Stimulated activated CD8-positive, alpha-beta memory T cell treated with anti-CD3 and anti-CD28 coated beads, Interleukin-4, amount 100 ng/mL, for 48 hours (primary cell): ENCODE data around the gene NEDD8.
A peak's percentile ranks its signal among the peaks of the same experiment; 100 is the strongest.

Experiments
- DNase-seq: peaks from one replicate; pipeline ENCODE4 v3.0.0-alpha.2; 2020

Gene NEDD8

DNA sequence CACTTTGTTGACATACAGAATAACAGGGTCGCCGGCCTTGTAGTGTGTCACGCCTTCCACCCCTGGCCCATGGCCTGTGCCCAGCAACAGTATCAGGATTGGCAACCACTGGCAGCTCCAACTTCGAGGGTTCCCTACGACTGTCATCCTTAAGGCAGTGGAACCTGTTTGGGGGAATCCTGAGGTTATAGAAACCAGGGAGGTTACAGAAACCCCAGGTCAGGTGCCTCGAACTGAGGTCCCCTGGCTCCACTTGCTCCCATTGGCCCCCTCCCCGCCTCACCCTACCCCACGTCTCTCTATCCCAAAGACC, 37.3 kb downstream of the NEDD8 start:
- DNase-seq = no peak

DNA sequence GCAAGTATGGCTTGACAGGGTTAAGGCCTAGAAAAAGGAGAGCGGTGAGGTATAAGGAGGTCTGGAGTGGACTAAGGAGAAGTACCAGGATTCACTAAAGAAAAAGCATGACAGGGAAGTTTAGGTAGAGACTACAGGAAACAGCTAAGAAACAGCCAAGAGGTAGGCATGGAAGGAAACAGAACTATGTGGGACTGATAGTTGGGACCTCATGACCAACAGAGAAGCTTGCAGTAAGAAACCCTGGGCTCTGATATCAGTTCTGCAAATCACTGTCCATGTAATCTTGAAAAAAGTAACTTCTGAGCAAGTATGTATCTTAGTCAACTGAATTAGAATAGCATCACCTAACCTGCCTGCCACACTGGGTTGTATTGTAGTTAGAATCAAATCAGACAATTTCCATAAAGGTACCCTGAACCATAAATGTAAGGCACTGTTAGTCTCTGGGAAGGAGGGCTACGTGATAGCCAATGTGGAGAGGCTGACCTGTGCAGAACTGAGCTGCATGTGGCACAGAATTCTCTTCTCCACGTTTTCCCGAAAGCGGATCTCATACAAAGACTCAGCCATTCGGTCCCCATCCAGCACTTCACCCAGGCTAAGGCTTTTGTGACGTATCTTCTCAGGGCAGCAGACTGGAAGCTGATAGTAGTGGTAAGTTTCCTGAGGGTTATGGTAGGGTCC, 37.8 kb downstream of the NEDD8 start:
- DNase-seq = no peak

DNA sequence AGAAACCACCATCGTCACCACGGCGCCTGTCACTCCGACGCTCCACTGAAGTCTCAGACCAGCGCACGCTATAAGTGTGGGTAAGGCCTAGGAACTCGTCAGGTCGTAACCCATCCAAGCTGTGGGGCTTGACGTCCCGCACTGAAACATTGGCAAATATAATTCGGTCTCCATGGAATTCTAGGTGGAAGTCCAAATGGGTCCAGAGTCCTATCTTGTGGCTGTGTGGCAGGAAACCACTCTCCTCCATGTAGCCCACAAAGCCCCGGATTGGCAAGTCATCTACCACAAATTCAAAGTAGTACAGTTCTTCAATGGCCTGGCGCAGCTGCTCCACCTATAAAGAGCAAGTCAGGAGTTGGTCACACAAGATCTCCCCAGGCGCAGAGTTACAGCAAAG, 39.2 kb downstream of the NEDD8 start:
- DNase-seq = no peak

DNA sequence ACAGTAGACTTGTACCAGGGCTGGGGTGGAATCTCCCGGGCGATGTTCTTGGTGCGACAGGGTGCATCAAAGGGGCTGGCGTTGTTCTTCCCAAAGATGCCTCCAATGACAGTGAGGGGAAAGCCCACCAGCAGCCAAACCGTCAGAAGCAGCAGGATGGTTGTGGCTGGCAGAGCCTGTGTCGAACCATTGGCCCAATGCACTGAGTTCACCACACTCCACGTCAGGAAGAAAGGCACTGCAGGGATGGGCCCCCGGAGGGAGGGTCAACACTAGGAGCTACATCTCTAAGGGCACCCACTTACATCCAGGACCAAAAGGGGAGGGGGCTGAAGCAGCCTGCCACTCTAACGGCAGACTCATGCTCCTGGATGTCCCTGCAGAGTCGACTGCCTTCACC, 41.8 kb downstream of the NEDD8 start:
- DNase-seq = no peak

DNA sequence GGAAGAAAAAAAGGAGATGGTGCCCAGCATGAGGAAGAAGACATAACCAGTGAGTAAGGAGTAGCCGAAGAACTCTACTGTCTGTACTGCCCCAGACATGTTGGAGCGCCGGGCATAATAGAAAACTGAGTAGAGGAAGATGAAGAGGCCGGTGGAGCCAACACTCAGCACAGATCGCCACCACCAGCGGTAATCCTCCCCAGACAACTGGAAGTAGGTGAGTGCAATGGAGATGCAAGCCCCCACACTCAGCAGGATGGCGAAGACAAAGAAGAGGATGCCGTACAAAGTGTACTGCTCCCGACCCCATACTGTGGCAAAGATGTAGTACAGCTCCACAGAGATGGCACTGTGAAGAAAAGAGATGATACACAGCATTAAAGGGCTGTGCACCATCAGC, 42.7 kb downstream of the NEDD8 start:
- no peak for DNase-seq

DNA sequence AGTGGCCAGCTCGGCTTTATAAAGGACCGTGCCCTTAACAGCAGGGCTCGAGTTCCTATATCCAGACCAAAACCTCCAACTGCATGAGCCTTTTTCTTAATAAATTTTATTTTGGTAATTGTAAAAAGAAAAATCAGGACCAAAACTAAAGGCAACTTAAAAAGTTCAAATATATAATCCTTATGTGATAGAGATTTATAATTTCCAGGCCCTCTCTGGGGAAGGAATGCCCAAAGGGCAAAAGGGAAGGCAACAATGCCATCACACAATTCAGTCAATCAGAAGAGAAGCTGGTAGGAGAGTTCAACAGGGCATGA, 43.1 kb downstream of the NEDD8 start:
- no peak for DNase-seq

DNA sequence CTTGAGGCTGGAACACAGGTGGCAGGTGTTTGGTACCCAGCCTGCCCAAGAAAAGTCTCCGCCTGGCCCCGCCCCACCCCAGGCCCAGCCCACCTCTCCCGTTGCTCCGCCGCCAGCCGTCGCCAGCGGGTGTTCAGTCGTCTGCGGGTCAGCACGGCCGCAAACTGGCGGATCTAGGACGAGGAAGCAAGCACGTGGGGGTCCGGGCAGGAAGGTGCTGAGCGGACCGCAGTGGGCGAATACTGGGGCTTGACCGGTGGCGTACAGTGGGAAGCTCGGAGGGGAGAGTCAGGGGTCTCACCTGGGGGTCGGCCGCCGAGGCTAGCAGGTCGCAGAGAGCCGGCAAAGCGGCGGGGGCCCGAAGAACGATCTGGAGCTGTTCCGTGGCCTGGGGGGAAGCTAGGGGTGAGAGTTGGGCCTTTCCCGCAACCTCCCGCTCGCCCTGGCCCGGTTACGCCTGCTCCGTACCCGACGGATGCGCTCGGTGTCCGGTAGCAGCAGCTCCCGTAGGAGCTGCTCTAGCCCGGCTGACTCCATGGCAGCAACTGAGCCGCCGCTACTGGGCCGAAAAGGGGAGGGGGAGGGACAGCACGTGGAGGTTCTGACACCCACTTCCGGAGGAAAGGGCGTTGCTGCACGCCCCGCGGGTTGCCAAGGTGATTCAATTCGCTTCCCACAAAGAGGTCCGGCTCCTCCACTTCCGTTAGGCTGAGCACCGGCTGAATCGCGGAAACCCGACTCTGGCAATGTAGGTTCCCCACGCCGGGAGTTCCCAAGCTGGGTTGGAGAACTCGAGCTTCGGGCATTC, 43.7 kb downstream of the NEDD8 start, which contains the start of gene IPO4:
IPO4 (minus strand) TSS at position 566 of the 808 bp plus-strand sequence; CDS start at position 537, 29 bp downstream.
- DNase-seq = peak; percentile 96

DNA sequence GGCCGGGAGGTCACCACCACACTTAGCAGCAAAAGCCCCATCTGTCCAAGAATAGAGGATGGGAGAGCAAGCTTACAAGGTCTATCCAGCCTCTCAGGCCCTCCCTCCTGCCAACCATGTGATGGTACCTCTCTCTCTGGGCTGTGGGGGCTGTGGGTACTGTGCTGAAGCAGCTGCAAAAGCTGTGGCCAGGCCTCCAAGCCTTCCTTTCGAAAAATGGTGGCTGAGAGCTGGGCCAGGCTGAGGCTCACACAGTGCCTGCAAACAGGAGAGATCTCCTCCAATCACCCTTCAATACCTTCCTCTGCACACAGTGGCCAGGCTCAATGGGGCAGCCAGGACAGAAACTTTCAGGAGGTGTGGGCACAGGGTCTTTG, 44.6 kb downstream of the NEDD8 start:
- DNase-seq = no peak

DNA sequence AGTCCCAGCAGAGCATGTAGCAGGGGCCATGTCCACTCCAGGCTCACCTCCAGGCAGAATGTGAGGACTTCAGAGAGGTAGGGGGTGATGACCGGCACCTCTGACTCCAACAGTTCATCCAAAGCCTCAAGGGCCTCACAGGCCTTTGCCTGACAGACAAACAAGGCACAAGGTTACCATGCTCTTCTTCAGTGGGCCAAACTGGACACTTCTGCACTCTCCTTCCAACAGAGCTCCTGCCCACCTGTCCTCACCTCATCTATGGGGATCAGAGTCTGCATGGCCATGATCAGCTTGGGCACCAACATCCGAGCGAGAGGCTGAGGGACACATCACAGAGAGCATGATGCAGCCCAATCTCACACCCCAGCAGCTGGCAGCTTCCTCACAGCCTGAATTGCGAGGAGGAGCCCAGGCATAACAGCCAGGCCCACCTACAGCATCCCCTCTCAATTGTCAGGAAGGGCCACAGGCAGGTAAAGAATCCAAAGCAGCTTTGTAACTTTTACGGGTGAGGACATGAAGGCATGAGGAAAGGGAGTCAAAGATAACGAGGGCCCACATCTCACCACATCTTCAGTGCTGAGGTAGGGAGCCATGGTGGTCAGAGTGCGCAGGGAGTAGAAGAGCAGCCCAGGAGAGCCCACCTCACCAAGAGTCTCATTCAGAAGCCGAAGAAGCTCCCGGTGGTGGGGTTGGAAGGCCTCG, 45.2 kb downstream of the NEDD8 start:
- no peak for DNase-seq

DNA sequence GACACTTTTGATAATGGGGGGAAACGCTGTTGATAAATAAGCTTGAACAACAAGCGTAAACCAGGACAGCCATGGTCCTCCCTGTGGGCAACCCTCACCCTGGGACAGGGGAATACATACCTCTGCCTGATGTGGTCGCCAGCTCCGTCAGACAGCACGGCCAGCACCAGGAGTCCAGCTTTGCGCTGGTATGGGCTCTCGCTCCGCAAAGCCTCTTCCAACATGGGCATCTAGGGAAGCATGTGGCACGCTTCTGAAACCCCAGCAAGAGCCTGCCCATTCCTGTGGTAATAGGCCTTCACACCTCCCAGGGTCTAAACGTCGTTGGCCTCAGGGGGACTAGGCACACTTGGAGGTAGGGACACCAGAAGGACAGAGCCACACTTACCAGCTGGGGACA, 46.4 kb downstream of the NEDD8 start:
- no peak for DNase-seq

DNA sequence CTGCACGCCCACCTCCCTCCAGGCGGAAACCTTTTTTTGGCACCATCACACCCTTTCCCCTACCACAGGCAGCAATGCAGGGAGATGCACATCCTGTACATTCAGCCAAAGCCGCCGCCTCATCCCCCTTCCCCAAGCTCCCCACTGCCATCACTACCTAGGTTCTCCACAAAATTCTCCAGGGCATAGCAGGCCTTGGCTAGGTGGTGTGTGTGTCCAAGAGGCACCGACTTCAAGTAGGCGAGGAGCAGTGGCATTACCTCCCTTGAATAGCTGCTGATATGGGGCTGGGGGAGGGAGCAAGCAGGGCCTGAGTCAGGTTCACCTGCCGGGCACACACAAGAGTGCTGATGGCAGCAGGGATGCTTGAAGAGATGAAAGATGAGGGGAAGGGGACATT, 47.1 kb downstream of the NEDD8 start:
- DNase-seq = no peak

DNA sequence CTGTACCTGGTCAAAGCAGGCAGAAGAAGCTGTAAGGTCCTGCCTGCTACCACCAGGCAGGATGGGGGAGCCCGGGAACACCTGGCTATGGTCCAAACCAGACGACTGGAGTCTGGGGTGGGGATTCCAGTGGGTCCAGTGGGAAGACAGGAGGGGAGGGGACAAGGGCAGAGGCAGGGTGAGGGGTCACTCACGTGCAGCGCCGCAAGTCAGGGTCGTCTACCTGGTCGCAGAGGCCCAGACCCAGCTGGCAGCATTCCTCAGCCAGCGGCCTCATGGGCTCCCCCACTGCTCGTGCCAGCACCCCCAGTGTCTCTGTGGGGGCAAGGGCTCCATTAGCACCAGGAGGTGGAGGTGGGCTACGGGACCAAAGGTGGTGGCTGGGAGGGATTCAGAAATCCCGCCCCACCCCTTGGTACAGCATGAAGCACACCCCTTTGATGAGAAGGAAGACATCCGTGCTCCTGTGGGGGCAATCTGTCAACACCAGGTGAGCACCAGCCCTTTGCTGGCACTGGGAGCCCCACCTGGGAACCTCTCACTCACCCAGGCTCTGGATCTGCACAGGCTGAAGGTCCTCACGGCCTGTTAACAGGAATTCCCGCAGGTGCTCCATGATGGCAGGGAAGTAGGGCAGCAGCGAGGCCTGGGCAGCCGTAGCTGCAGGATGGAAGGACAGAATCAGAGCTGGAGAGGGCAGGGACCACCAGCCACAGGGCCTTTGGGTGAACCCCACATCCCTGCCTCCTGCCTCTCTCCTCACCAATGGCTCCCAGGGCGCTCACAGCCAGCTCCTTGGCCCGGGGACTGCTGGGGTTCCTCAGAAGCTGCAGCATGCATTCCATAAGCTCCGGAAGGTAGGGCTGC, 47.8 kb downstream of the NEDD8 start:
- no peak for DNase-seq

DNA sequence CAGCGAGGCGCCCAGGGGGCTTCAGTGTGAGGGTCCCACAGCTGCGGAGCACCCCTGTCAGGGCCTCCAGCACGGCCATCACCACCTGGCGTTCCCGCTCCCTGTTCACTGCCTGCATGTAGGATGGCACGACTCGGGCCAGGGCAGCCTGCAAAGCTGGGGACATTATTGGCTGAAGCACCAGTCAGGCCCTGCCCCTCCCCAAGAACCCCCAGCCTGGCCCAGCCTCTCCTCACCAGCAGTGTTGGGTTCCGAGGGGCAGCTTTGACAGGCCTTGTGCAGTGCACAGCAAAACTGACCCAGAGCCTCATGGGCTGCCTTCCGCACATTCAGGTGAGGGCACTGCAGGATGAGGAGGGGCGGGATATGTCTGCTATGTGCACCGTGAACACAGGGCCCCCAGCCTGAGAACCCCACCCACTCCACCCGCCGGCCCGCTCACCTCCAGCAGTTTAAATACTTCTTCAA, 49.1 kb downstream of the NEDD8 start:
- DNase-seq = no peak

DNA sequence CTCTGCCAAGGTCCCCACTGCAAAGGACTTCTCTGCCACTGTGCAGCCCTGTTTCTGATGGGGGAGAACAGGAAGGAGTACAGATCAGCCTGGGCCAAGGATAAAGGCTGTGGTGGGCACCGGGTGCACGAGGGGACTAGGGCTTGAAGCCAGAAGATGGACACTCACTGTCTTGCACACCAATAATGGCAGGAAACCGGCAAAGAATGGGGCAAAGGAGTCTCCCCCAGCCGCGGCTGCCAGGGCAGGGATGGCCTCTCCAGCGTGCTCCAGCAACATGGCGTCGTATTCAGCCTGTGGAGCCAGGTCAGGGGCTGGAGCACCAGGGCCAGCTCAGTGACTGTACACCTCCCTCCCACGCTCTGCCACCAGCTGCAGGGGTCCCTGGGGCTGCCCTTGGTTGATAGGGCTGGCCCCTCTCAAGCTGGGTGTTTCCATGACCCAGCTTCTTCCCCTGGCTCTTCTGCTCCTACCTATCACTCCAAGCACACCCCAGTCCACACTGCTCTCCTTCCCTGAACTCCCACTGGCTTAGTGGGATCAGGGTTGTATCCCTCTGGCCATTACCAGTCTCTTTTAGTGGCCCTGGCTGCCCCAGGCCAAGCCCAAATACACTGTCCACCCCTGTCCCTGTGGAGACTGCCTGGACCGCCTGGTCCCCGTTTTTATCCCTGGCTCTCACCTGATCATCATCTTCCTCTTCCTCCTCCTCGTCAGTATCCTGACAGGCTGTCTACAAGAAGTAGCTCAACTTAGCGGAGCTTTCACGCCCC, 49.9 kb downstream of the NEDD8 start:
- DNase-seq = no peak

DNA sequence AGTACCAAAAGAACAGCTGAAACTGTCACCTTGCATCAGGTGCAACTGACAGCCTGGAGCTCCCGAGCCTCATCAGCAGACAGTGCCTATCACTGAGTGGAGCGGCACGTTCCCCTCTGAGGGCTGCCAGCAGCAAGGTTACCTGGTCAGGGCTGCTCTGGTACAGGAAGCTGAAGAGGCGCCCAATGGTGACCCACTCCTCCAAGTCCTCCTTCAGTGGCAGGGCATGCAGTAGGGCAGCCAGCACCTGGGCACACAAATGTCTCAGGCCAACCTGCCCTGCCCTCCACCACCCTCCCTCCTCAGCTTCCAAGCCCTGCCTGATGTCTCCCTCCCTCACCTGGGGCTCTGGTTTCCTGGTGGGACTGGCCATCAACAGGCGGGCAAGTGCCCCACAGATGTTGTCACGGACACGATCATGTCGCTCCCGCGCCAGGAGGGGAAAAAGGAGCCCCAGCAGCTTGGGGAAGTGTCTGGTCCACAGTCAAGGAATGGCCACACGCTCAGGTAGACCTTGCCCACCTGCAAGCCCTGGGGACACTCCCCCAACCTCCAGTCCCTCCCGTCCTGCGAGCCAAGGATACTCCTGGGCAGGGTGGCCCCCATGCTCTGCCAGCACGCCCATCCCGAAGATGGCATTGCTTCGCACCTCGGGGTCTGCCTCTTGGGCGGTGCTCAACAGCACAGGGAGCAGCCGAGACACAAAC, 50.6 kb downstream of the NEDD8 start:
- no peak for DNase-seq

DNA sequence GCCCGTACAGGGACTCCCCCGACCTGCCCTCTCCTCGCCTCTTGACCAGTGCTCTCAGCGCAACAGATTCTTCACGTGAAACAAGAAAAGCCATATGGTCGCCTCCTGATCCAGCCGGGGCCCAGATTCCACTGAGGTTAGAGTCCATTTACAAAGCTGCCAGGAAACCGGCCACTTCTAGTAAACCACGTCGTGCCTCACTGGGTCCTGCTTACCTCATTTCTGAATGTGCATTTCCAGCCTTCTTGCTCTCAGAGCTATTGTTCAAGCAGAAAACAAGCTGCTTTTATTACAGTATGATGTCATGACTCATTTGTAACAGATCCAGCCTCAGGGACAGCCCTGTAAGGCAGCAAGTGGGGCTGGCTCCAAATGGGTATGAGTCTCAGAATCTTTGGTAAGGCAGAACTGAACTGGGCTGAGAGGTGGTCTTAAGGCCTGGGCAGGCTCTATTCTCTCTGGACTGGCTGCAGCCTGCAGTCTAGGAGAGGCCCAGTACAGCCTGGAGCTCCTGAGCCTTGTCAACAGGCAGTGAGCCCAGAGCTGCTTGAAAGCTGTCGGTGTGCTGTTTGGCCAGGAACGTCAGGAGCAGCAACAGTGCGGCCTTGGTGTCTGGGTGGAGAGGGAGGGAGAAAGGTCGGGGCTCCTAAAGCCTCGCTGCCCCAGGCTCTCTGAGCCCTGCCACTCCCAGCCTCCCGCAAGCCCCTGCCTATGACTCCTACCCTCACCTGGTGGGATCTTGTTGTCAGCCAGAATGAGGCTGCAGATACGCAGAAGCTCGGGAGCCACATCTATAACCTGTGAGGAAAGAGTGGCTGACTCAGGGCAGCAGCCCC, 52.0 kb downstream of the NEDD8 start:
- DNase-seq = no peak

DNA sequence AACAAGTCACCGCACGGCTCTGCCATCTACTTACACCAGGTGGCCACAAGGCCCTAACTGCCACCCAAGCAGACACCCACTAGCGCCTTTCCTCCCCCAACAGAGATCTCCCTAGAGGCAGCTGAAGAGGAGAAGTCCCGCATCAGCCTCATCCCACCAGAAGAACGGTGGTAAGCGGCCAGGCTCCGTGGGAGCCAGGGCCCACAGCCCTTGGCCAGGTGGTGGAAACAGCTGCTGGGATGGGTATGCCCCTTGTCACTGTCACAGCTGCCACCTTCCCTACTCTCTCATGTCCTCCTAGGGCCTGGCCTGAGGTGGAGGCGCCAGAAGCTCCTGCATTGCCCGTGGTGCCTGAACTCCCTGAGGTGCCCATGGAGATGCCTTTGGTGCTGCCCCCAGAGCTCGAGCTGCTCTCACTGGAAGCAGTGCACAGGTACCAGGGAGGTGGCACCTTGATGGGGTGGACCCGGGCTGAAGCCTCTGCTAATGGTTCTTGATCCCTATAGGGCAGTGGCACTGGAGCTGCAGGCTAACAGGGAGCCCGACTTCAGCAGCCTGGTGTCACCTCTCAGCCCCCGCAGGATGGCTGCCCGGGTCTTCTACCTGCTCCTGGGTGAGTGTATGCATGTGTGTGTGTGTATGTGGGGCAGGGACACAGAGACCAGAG, 52.7 kb downstream of the NEDD8 start:
- DNase-seq = no peak

DNA sequence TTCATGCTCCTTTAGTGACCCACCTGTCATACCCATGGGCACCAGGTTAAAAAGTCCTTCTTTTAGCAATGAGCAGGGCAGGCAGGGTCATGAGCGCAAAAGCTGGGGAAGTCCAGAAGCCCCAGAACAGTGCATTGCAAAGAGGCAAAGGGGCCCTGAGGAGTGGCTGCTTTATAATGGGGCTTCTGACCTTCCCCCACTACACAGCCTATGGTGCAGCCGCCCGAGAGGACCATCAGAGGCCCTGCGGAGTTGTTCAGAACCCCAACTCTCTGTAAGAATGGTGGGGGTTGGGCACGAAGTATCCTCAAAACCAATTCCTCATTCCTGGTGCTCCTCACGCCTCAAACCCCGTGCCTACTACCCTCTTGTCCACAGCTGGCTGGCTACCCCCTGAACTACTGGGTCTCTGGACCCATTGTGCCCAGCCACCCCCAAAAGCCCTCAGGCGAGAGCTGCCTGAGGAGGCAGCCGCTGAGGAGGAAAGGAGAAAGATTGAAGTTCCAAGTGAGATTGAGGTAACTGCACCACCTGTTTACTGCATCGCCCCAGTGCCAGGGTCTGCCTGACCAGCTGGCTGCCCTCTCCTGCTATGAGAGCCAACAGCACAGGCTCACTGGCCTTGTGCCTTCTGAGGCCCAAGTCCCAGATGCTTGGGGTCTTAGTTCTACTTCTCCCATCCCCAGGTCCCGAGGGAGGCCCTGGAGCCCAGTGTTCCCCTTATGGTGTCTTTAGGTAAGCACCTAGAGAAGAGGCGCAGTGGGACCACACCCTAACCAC, 53.6 kb downstream of the NEDD8 start:
- no peak for DNase-seq

DNA sequence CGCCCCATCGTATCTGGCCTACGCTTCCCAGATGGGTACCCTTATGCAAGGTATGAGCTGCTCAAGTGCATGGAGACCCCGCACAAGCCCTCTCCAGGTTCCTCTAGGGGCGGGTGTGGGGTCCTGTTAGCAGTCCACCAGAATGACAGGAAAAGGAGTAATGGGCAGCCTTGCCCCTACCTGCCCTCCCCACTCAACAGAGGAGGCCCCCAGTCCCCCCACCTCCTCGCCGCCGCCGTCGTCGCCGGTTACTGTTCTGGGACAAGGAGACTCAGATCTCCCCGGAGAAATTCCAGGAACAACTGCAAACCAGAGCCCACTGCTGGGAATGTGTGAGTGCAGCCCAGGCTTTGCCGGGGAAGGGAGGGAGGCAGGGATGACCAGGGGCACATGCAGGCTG, 54.3 kb downstream of the NEDD8 start:
- DNase-seq = no peak
